Measurements from ENCODE around the gene CCDC88C. TPM values are rescaled to one million over a fixed set of nuclear protein-coding genes. Genes with fewer than 3 reads are reported as not detected.

CCDC88C gene
- total and polyA plus RNA-seq, 4 donors: 16.5 to 66.0 (median 32.1) TPM

- H3K27ac ChIP-seq (ENCODE audit: low read depth in 1 of 2, low read length in 1 of 2): no peak overlapping the region
- no peak for DNase-seq
- H3K4me3 ChIP-seq: no peak overlapping the region
Measured at GRCh38 chr14:91310606-91311283, 106.9 kb downstream of the CCDC88C start.

GRCh38 chr14:91309756-91310280 is 107.8 kb downstream of the CCDC88C start:
- Histone ChIP-seq H3K9me3 (ENCODE audit: control insufficient read depth in 4 of 4, insufficient read depth in 3 of 4, low read length in 3 of 4) (peaks cover 0 to 2% (median 0%) of the 10 kb centered on the region in 4 donors), H3K27ac (ENCODE audit: low read depth in 1 of 2, low read length in 1 of 2) (no peak overlapping the region), H3K4me1 (ENCODE audit: control insufficient read depth in 5 of 5, insufficient read depth in 5 of 5, low read length in 5 of 5) (no peaks in the 10 kb centered on the region), H3K9ac (ENCODE audit: insufficient read depth in 1 of 2, low read length in 2 of 2) (no peak overlapping the region), H3K36me3 (ENCODE audit: control insufficient read depth in 4 of 4, insufficient read depth in 4 of 4, low read length in 4 of 4) (peaks cover 0 to 50% (median 3%) of the 10 kb centered on the region in 4 donors), H3K27me3 (ENCODE audit: control insufficient read depth in 3 of 3, insufficient read depth in 3 of 3, low read length in 2 of 3) (no peaks in the 10 kb centered on the region), H3K4me3 (no peak overlapping the region)
- ATAC-seq (ENCODE audit: insufficient read depth, low FRiP score) (no peak), DNase-seq (no peak)
- 74 to 81% methylated on average over 15 of the region's 15 CpGs for WGBS, 2 donors
- no peak for TF ChIP-seq CTCF (IDR thresholded peaks at IDR 0.05; ENCODE audit: control extremely low read depth, extremely low read depth)

More at GRCh38 chr14:91310606-91311283, 106.9 kb downstream of the CCDC88C start:
- Histone ChIP-seq H3K4me1 (ENCODE audit: control insufficient read depth in 5 of 5, insufficient read depth in 5 of 5, low read length in 5 of 5) (no peaks in the 10 kb centered on the region), H3K36me3 (ENCODE audit: control insufficient read depth in 4 of 4, insufficient read depth in 4 of 4, low read length in 4 of 4) (peaks cover 0 to 50% (median 3%) of the 10 kb centered on the region in 4 donors), H3K9ac (ENCODE audit: insufficient read depth in 1 of 2, low read length in 2 of 2) (no peak overlapping the region), H3K9me3 (ENCODE audit: control insufficient read depth in 4 of 4, insufficient read depth in 3 of 4, low read length in 3 of 4) (peaks cover 0 to 2% (median 0%) of the 10 kb centered on the region in 4 donors), H3K27me3 (ENCODE audit: control insufficient read depth in 3 of 3, insufficient read depth in 3 of 3, low read length in 2 of 3) (no peaks in the 10 kb centered on the region)
- 87 to 92% methylated on average over 16 of the region's 16 CpGs for WGBS, 2 donors
- ATAC-seq (ENCODE audit: insufficient read depth, low FRiP score): no peak
- TF ChIP-seq CTCF (IDR thresholded peaks at IDR 0.05; ENCODE audit: control extremely low read depth, extremely low read depth): no peak

- Histone ChIP-seq H3K4me3 (no peak overlapping the region), H3K4me1 (ENCODE audit: control insufficient read depth in 5 of 5, insufficient read depth in 5 of 5, low read length in 5 of 5) (peaks cover 0 to 3% (median 0%) of the 10 kb centered on the region in 5 donors), H3K9ac (ENCODE audit: insufficient read depth in 1 of 2, low read length in 2 of 2) (no peak overlapping the region), H3K9me3 (ENCODE audit: control insufficient read depth in 4 of 4, insufficient read depth in 3 of 4, low read length in 3 of 4) (peaks cover 0 to 2% (median 0%) of the 10 kb centered on the region in 4 donors), H3K36me3 (ENCODE audit: control insufficient read depth in 4 of 4, insufficient read depth in 4 of 4, low read length in 4 of 4) (peaks cover 0 to 51% (median 3%) of the 10 kb centered on the region in 4 donors), H3K27me3 (ENCODE audit: control insufficient read depth in 3 of 3, insufficient read depth in 3 of 3, low read length in 2 of 3) (no peaks in the 10 kb centered on the region), H3K27ac (ENCODE audit: low read depth in 1 of 2, low read length in 1 of 2) (no peak overlapping the region)
- no peak for DNase-seq
- ATAC-seq (ENCODE audit: insufficient read depth, low FRiP score): no peak
- TF ChIP-seq CTCF (IDR thresholded peaks at IDR 0.05; ENCODE audit: control extremely low read depth, extremely low read depth): no peak
- 96 to 98% methylated on average over 8 of the region's 8 CpGs for WGBS, 2 donors
Measured at GRCh38 chr14:91308337-91308736, 109.3 kb downstream of the CCDC88C start.

Measured in lung (tissue), 12 donors.